SK-N-SH (cell line): ENCODE data around the gene CACNG4. TPM values are rescaled to one million over a fixed set of nuclear protein-coding genes. Genes with fewer than 3 reads are reported as not detected.

Experiments
- CTCF ChIA-PET: fragments of 300-600, 350-600 bp; formaldehyde crosslinking; extraction: SDS; loops from one replicate; lab custom pipeline; 2021; lab: Yijun Ruan, JAX
- POLR2A ChIA-PET: fragments of 350-600 bp; sonication (Branson Sonifier 250); formaldehyde crosslinking; extraction: SDS; loops from one replicate; lab custom pipeline; 2020; ENCODE audit warnings: antibody characterized with exemption, inconsistent platforms; lab: Yijun Ruan, JAX
- DNase-seq: peaks from one replicate; pipeline ENCODE4 v3.0.0; 2012
- H2AFZ ChIP-seq: fragments of 200-600 bp; sonication (generic); 2 replicates; pipeline ENCODE4 v1.8.1; 2016; ENCODE audit warnings: antibody characterized with exemption, mild to moderate bottlenecking, low read depth
- H3F3A ChIP-seq: fragments of 200-600 bp; sonication (generic); replicated peaks from 2 replicates; pipeline ENCODE3; 2016; ENCODE audit warnings: antibody characterized with exemption, mild to moderate bottlenecking; ENCODE audit not compliant: insufficient read depth
- H3K27ac ChIP-seq, 2 experiments: fragments of 200-500 bp in 1 of 2; fragments of 200-600 bp in 1 of 2; sonication (Bioruptor generic) in 1 of 2; sonication (generic), shearing (Covaris generic) in 1 of 2; 2 replicates each; pipeline versions ENCODE4 v1.5.1 to v1.6.1; 2014 to 2016; ENCODE audit warnings: low read depth in 2 of 2, inconsistent platforms in 1 of 2, low read length in 1 of 2, mild to moderate bottlenecking in 1 of 2, mixed read lengths in 1 of 2
- H3K27me3 ChIP-seq: fragments of 200-600 bp; sonication (generic), shearing (Covaris generic); 2 replicates; pipeline ENCODE4 v1.6.1; 2016; ENCODE audit warnings: mixed run types; ENCODE audit not compliant: insufficient read depth
- H3K36me3 ChIP-seq, 2 experiments: fragments of 200-500 bp in 1 of 2; fragments of 200-600 bp in 1 of 2; sonication (Bioruptor generic) in 1 of 2; sonication (generic) in 1 of 2; replicated peaks in 1 of 2; 2 replicates each; pipeline versions ENCODE3 to v1.5.1; 2014 to 2016; ENCODE audit warnings: low read length in 1 of 2, mild to moderate bottlenecking in 1 of 2; ENCODE audit not compliant: insufficient read depth in 2 of 2, control insufficient read depth in 1 of 2
- H3K4me1 ChIP-seq, 2 experiments: fragments of 200-500 bp in 1 of 2; fragments of 200-600 bp in 1 of 2; sonication (Bioruptor generic) in 1 of 2; sonication (generic), shearing (Covaris generic) in 1 of 2; 2 replicates each; pipeline versions ENCODE4 v1.5.1 to v1.6.1; 2014 to 2016; ENCODE audit warnings: low read depth in 1 of 2, low read length in 1 of 2, mixed run types in 1 of 2; ENCODE audit not compliant: insufficient read depth in 2 of 2, control insufficient read depth in 1 of 2
- H3K4me2 ChIP-seq: fragments of 200-600 bp; sonication (generic), shearing (Covaris generic); 2 replicates; pipeline ENCODE4 v1.6.1; 2017; ENCODE audit warnings: mixed run types
- H3K4me3 ChIP-seq, 2 experiments: fragments of 200-500 bp in 1 of 2; fragments of 200-600 bp in 1 of 2; sonication (Bioruptor generic) in 1 of 2; sonication (generic), shearing (Covaris generic) in 1 of 2; 2 replicates each; pipeline versions ENCODE4 v1.5.1 to v1.8.1; 2014 to 2016; ENCODE audit warnings: low read depth in 2 of 2, inconsistent platforms in 1 of 2, low read length in 1 of 2, mild to moderate bottlenecking in 1 of 2, mixed read lengths in 1 of 2, moderate library complexity in 1 of 2
- H3K79me2 ChIP-seq: fragments of 200-600 bp; sonication (generic); 2 replicates; pipeline ENCODE4 v1.8.1; 2017; ENCODE audit warnings: mild to moderate bottlenecking; ENCODE audit not compliant: insufficient read depth
- H3K9ac ChIP-seq: fragments of 200-600 bp; sonication (generic); 2 replicates; pipeline ENCODE4 v1.6.1; 2017; ENCODE audit warnings: mixed run types
- H3K9me2 ChIP-seq: fragments of 200-600 bp; sonication (generic); 2 replicates; pipeline ENCODE4 v1.6.1; 2017; ENCODE audit warnings: mixed run types
- H3K9me3 ChIP-seq: fragments of 200-600 bp; sonication (generic); 2 replicates; pipeline ENCODE4 v1.6.1; 2017; ENCODE audit warnings: mixed run types, mild to moderate bottlenecking, moderate library complexity
- H4K20me1 ChIP-seq: fragments of 200-600 bp; sonication (generic); 2 replicates; pipeline ENCODE4 v1.6.1; 2017; ENCODE audit warnings: mild to moderate bottlenecking, mixed run types; ENCODE audit not compliant: insufficient read depth
- ELF1 ChIP-seq: IDR thresholded peaks from 2 replicates; pipeline ENCODE4 v1.4.0; 2012
- EZH2phosphoT487 ChIP-seq: fragments of 200-600 bp; sonication (generic); IDR thresholded peaks from 2 replicates; pipeline ENCODE4 v1.6.1; 2017; ENCODE audit warnings: low read depth, mixed run types, mild to moderate bottlenecking, antibody characterized with exemption, moderate library complexity, borderline replicate concordance
- FOSL2 ChIP-seq: IDR thresholded peaks from 2 replicates; pipeline ENCODE4 v1.4.0; 2012; ENCODE audit warnings: low read depth, mild to moderate bottlenecking, moderate library complexity, borderline replicate concordance
- FOXJ3 ChIP-seq: sonication (generic); formaldehyde crosslinking; IDR thresholded peaks from 2 replicates; pipeline ENCODE4 v1.5.1; 2020; ENCODE audit warnings: mild to moderate bottlenecking, missing genetic modification reagents
- FOXM1 ChIP-seq: IDR thresholded peaks from 2 replicates; pipeline ENCODE4 v1.4.0; 2012; ENCODE audit warnings: low read depth, mild to moderate bottlenecking
- GATA2 ChIP-seq: sonication (generic); formaldehyde crosslinking; IDR thresholded peaks from 2 replicates; pipeline ENCODE4 v1.5.0; 2020; ENCODE audit warnings: mild to moderate bottlenecking, missing genetic modification reagents
- JUND ChIP-seq: IDR thresholded peaks from 2 replicates; pipeline ENCODE4 v1.4.0; 2012
- MEF2A ChIP-seq: IDR thresholded peaks from 2 replicates; pipeline ENCODE4 v1.4.0; 2012; ENCODE audit warnings: low read depth, borderline replicate concordance
- MXI1 ChIP-seq: IDR thresholded peaks from 2 replicates; pipeline ENCODE4 v1.6.1; 2012; ENCODE audit warnings: mild to moderate bottlenecking, low read depth, low read length, improper control_type of control experiment
- NFIC ChIP-seq: IDR thresholded peaks from 2 replicates; pipeline ENCODE4 v1.4.0; 2012; ENCODE audit warnings: borderline replicate concordance
- POLR2AphosphoS5 ChIP-seq: IDR thresholded peaks from 2 replicates; pipeline ENCODE4 v1.6.1; 2012; ENCODE audit warnings: low read depth, low read length
- RCOR1 ChIP-seq: fragments of 150-350 bp; IDR thresholded peaks from 2 replicates; pipeline ENCODE4 v1.6.1; 2017; ENCODE audit warnings: antibody characterized with exemption, low read length
- RFX5 ChIP-seq: IDR thresholded peaks from 2 replicates; pipeline ENCODE4 v1.6.1; 2012; ENCODE audit warnings: mild to moderate bottlenecking, improper control_type of control experiment, low read length
- RXRA ChIP-seq: IDR thresholded peaks from 2 replicates; pipeline ENCODE4 v1.4.0; 2012; ENCODE audit warnings: low read depth, mild to moderate bottlenecking, borderline replicate concordance
- SIN3A ChIP-seq: IDR thresholded peaks from 2 replicates; pipeline ENCODE4 v1.6.1; 2012; ENCODE audit warnings: low read depth, mild to moderate bottlenecking, low read length, moderate library complexity, borderline replicate concordance
- TCF12 ChIP-seq: IDR thresholded peaks from 2 replicates; pipeline ENCODE4 v1.4.0; 2012
- TEAD4 ChIP-seq: IDR thresholded peaks from 2 replicates; pipeline ENCODE4 v1.4.0; 2012; ENCODE audit warnings: mild to moderate bottlenecking, borderline replicate concordance; ENCODE audit not compliant: insufficient read depth
- WGBS: methylation state at CpG from one replicate; pipeline ENCODE4 v1.1.6; 2017; ENCODE audit warnings: low lambda C conversion rate; 5-methylcytosine and 5-hydroxymethylcytosine counted together
- polyA plus RNA-seq, 3 experiments: library from polyadenylated mRNA; depleted of rRNA; stranded (reverse); fragments of >200 nt; gene quantifications; 2 replicates each; pipeline ENCODE4 v1.2.3, GENCODE V29; 2012
- TF ChIP-seq, protein P1 (sequence below): IDR thresholded peaks from 2 replicates; pipeline ENCODE4 v1.4.0; 2012; ENCODE audit warnings: low read depth
- TF ChIP-seq, protein P2 (sequence below): IDR thresholded peaks from 2 replicates; pipeline ENCODE4 v1.4.0; 2012; ENCODE audit warnings: low read depth, borderline replicate concordance
- TF ChIP-seq, protein P3 (sequence below): fragments of 150-350 bp; IDR thresholded peaks from 2 replicates; pipeline ENCODE4 v1.6.1; 2016; ENCODE audit warnings: mild to moderate bottlenecking, low read depth, low read length

Gene CACNG4
- polyA plus RNA-seq, 1 of the 3 experiments (the other 2 are of a cell fraction): 13.2 TPM

DNA sequence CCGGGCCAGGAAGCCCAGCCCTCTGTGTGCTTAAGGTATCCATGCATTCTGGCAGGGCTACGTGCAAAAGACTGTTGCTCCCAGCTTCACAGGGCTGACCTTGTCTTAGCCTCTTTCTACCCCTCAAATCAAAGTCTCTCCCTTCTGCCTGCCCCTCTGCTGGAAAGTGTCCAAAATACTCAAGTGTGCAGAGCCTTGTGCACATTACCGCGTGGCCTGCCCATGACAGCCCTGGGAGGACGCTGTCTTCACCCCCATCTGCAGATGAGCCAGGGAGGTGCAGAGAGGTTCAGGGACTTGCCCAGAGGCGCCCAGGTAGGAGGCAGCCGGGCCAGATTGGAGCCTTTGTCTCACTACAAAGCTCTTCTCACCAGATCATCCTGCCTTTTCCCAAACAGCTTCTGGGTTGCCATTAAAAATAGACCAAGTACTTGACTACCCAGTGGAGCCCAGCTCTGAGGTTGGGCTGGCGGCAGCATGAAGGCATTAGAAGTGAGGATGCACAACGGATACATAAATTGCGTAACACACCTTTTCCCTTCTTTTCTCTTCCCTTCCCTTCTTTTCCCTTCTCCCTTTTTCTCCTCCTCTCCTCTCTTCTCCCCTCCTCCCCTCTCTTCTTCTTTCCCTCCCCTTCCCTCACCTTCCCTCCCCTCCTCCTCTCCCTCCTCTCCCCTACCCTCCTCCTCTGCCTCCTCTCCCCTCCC, 3.5 kb downstream of the CACNG4 start:
- H3K27me3 ChIP-seq: no peaks in the 10 kb centered on the region
- H3K36me3 ChIP-seq: peaks cover 0 to 4% of the 10 kb centered on the region in 2 experiments
- no peak overlapping the region for H2AFZ ChIP-seq
- POLR2A ChIA-PET: interaction anchor here (0.5 to 5.8 kb wide), 16 partner anchors 9 to 641 kb away, joined by 3 to 95 read pairs (median 8); no protein-coding TSS in a partner anchor
- no peak for TF ChIP-seq GATA2 (CRISPR knock-in tag)
- TF ChIP-seq MXI1: peak; percentile 64; the same call in 1 of the 2 replicates
- H3K4me2 ChIP-seq: no peak overlapping the region
- H3K79me2 ChIP-seq: peaks cover 15% of the 10 kb centered on the region; the same call in 1 of the 2 replicates
- peaks cover 0 to 73% of the 10 kb centered on the region in 2 experiments; a peak in 2 of 4 replicates for H3K4me1 ChIP-seq
- 76% methylated on average over 10 of the region's 10 CpGs for WGBS
- peak overlapping the region in 1 of 2 experiments; percentile 97; a peak in 2 of 4 replicates for H3K27ac ChIP-seq
- peaks cover 18% of the 10 kb centered on the region for H4K20me1 ChIP-seq
- no peak for DNase-seq
- no peaks in the 10 kb centered on the region for H3K9me2 ChIP-seq
- peaks cover 4% of the 10 kb centered on the region for H3F3A ChIP-seq
- H3K4me3 ChIP-seq: no peak overlapping the region; a peak in 1 of 4 replicates
- H3K9me3 ChIP-seq: no peaks in the 10 kb centered on the region
- CTCF ChIA-PET: interaction anchor here (0.9 to 2.8 kb wide), 10 partner anchors 10 to 192 kb away, joined by 3 to 21 read pairs (median 4); no protein-coding TSS in a partner anchor
- no peak overlapping the region for H3K9ac ChIP-seq

DNA sequence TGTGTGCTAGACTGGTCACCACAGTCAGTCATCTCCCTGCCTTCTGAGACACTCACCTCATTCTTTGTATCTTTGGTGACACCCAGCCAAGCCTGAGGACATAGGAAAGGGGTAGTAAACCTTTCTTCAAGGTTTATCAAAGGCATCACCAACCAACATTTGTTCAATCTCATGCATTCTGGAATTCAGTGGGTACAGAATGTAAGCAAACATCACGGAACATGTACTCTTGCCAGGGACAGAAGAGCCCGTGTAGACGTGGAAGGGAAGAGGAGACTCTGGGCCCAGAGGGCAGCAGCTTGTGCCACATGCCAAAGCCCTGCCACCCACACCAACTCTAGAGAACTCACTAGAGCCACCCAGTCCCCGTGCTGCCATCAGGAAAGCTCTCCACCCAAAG, 4.4 kb downstream of the CACNG4 start:
- H3K4me1 ChIP-seq: peaks cover 0 to 71% of the 10 kb centered on the region in 2 experiments; a peak in 2 of 4 replicates
- peaks cover 18% of the 10 kb centered on the region for H4K20me1 ChIP-seq
- no peak for DNase-seq
- TF ChIP-seq JUND (no peak), RCOR1 (no peak), TCF12 (no peak), GATA2 (CRISPR knock-in tag) (no peak), RXRA (no peak), MXI1 (no peak), FOSL2 (no peak), TEAD4 (no peak), SIN3A (no peak), FOXJ3 (CRISPR knock-in tag) (no peak), ELF1 (no peak), MEF2A (no peak), EZH2phosphoT487 (no peak), FOXM1 (no peak), RFX5 (no peak), POLR2AphosphoS5 (no peak), NFIC (no peak)
- TF ChIP-seq, protein P1, sequence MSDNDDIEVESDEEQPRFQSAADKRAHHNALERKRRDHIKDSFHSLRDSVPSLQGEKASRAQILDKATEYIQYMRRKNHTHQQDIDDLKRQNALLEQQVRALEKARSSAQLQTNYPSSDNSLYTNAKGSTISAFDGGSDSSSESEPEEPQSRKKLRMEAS: no peak
- TF ChIP-seq, protein P2, sequence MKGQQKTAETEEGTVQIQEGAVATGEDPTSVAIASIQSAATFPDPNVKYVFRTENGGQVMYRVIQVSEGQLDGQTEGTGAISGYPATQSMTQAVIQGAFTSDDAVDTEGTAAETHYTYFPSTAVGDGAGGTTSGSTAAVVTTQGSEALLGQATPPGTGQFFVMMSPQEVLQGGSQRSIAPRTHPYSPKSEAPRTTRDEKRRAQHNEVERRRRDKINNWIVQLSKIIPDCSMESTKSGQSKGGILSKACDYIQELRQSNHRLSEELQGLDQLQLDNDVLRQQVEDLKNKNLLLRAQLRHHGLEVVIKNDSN: no peak
- TF ChIP-seq, protein P3, sequence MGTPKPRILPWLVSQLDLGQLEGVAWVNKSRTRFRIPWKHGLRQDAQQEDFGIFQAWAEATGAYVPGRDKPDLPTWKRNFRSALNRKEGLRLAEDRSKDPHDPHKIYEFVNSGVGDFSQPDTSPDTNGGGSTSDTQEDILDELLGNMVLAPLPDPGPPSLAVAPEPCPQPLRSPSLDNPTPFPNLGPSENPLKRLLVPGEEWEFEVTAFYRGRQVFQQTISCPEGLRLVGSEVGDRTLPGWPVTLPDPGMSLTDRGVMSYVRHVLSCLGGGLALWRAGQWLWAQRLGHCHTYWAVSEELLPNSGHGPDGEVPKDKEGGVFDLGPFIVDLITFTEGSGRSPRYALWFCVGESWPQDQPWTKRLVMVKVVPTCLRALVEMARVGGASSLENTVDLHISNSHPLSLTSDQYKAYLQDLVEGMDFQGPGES: no peak
- H3K27me3 ChIP-seq: no peaks in the 10 kb centered on the region
- peaks cover 0 to 4% of the 10 kb centered on the region in 2 experiments for H3K36me3 ChIP-seq
- H3K9me3 ChIP-seq: no peaks in the 10 kb centered on the region
- H3K9me2 ChIP-seq: no peaks in the 10 kb centered on the region
- H3K27ac ChIP-seq: peak overlapping the region in 1 of 2 experiments; percentile 97; a peak in 2 of 4 replicates
- H3K79me2 ChIP-seq: peaks cover 15% of the 10 kb centered on the region; the same call in 1 of the 2 replicates
- no peak overlapping the region for H3K4me2 ChIP-seq
- 83% methylated on average over 4 of the region's 4 CpGs for WGBS
- ChIA-PET CTCF (interaction anchor here (0.6 to 3.4 kb wide), 4 partner anchors 11 to 189 kb away, joined by 3 to 25 read pairs (median 6); no protein-coding TSS in a partner anchor), POLR2A (interaction anchor here (0.6 to 10.4 kb wide), 4 partner anchors 9 to 51 kb away, joined by 3 to 125 read pairs (median 4); no protein-coding TSS in a partner anchor)
- H3K9ac ChIP-seq: no peak overlapping the region
- H3F3A ChIP-seq: peaks cover 2% of the 10 kb centered on the region
- no peak overlapping the region for H2AFZ ChIP-seq
- H3K4me3 ChIP-seq: no peak overlapping the region
